Measurements from ENCODE around the gene SH3RF2.

The SH3RF2 gene

DNA sequence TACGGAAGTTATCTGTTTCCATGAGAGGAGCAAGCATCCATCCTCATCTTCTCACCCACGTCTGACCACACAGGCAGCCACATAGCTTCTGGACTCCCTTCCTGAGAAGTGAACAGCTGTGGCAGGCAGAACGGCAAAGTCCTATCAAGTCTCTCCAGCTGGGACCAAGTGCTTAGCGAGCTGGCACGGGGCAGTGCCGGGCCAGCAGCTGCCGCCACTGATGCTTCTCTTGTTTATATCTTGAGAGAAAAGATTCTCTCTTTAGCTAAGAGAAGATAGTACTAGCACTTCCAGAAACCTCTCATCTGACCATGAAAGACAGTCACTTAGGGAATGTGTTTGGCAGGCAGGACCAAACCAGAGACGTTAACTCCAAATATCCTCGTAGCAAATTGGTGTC, 131.8 kb downstream of the SH3RF2 start:
- Histone ChIP-seq H3K4me3 (ENCODE audit: low read depth, low read length) (no peak overlapping the region), H3K27ac (ENCODE audit: low read depth, low read length) (no peak overlapping the region), H3K9me3 (ENCODE audit: control insufficient read depth, insufficient read depth, low read length) (no peaks in the 10 kb centered on the region), H3K4me1 (ENCODE audit: control insufficient read depth, insufficient read depth, low read length) (peaks cover 8% of the 10 kb centered on the region), H3K36me3 (ENCODE audit: control insufficient read depth, insufficient read depth, low read length) (no peaks in the 10 kb centered on the region), H3K9ac (ENCODE audit: low read depth, low read length) (no peak overlapping the region), H3K27me3 (ENCODE audit: control insufficient read depth, insufficient read depth, low read length) (peaks cover 15% of the 10 kb centered on the region)

DNA sequence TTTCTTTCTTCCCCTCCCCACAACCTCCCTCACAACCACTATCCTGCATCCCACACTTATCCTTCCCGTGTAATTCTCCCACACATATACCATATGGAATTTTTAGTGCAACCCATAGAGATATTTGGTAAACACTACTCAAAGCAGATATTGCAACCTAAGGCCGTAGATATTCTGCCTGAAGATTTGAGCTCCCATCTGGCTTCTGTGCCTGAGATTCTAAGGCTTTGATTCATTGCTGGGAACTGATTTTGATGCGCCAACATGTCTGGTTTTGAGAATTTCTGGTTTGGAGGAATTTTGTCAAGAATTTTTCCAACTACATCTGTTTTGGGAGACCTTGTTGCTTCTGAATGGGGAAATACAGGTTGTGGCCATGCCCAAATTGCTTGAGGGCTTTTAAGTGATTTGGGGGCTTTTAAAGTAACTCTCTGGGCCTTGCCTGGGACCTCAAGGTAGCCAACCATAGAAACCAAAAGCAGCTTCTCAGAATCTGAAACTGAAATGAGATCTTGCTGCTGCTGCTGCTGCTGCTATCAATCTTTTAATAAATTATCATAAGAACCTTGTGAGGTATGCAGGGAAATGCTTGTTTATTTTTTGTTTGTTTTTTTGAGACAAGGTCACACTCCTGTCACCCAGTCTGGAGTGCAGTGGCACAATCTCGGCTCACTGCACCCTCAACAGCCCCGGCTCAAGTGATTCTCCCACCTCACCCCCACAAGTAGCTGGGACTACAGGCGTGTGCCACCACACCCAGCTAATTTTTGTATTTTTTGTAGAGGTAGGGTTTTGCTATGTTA, 132.8 kb downstream of the SH3RF2 start:
- H3K27ac ChIP-seq (ENCODE audit: low read depth, low read length): no peak overlapping the region
- H3K4me1 ChIP-seq (ENCODE audit: control insufficient read depth, insufficient read depth, low read length): peaks cover 15% of the 10 kb centered on the region
- H3K4me3 ChIP-seq (ENCODE audit: low read depth, low read length): no peak overlapping the region
- no peaks in the 10 kb centered on the region for H3K36me3 ChIP-seq (ENCODE audit: control insufficient read depth, insufficient read depth, low read length)
- peaks cover 15% of the 10 kb centered on the region for H3K27me3 ChIP-seq (ENCODE audit: control insufficient read depth, insufficient read depth, low read length)
- H3K9me3 ChIP-seq (ENCODE audit: control insufficient read depth, insufficient read depth, low read length): no peaks in the 10 kb centered on the region
- no peak overlapping the region for H3K9ac ChIP-seq (ENCODE audit: low read depth, low read length)

DNA sequence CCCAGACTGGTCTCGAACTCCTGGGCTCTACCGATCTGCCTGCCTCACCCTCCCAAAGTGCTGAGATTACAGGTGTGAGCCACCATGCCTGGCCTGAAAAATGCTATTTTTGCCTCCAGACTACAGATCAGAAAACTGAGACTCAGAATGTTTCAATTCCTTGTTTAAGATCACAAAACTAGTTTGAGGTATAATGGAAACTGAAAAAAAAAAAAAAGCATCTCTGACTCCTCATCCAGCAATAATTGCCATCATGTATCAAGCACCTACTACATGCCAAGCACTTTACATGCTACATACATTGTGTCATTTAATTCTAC, 133.4 kb downstream of the SH3RF2 start:
- no peak overlapping the region for H3K9ac ChIP-seq (ENCODE audit: low read depth, low read length)
- H3K4me1 ChIP-seq (ENCODE audit: control insufficient read depth, insufficient read depth, low read length): peaks cover 21% of the 10 kb centered on the region
- no peaks in the 10 kb centered on the region for H3K36me3 ChIP-seq (ENCODE audit: control insufficient read depth, insufficient read depth, low read length)
- no peaks in the 10 kb centered on the region for H3K9me3 ChIP-seq (ENCODE audit: control insufficient read depth, insufficient read depth, low read length)
- H3K4me3 ChIP-seq (ENCODE audit: low read depth, low read length): no peak overlapping the region
- peaks cover 15% of the 10 kb centered on the region for H3K27me3 ChIP-seq (ENCODE audit: control insufficient read depth, insufficient read depth, low read length)
- no peak overlapping the region for H3K27ac ChIP-seq (ENCODE audit: low read depth, low read length)

DNA sequence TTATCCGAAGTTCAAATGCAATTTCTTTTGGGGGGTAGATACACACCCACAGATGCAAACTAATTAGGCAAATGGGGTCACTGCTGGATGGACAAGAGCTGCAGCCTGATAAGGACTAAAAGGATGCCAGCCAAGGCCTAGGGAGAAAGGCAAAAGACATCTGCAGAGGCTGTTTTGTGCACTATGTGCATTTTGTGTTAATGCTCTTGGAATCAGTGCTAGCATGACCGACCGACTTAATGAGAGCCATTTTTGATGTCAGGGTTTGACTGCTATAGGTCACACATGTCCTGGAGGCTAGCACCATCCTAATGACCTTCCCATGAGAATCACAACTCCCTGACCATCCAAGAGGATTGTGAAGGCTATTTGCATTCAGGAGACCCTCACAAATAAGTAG, 134.4 kb downstream of the SH3RF2 start:
- Histone ChIP-seq H3K27ac (ENCODE audit: low read depth, low read length) (no peak overlapping the region), H3K9ac (ENCODE audit: low read depth, low read length) (no peak overlapping the region), H3K4me1 (ENCODE audit: control insufficient read depth, insufficient read depth, low read length) (peaks cover 30% of the 10 kb centered on the region), H3K27me3 (ENCODE audit: control insufficient read depth, insufficient read depth, low read length) (peaks cover 15% of the 10 kb centered on the region), H3K36me3 (ENCODE audit: control insufficient read depth, insufficient read depth, low read length) (no peaks in the 10 kb centered on the region), H3K4me3 (ENCODE audit: low read depth, low read length) (no peak overlapping the region), H3K9me3 (ENCODE audit: control insufficient read depth, insufficient read depth, low read length) (no peaks in the 10 kb centered on the region)

DNA sequence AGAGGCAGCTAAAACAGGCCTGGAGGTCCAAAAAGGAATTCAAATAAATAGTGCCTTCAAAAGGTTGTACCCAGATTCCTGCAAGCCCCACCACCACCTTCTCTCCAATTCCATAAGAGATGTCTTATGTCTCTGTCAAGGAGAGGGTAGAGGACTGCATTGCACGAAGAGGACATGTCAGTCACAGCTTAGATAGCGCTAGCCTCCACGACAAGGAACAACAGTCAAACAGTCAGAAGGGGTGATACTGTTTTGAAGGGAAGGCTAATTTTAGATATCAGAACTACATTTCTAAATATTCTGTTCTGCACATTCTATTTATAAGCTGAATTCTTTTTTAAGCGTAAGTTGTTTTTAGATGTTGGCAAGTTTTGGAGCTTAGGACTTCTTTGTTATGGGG, 134.8 kb downstream of the SH3RF2 start:
- Histone ChIP-seq H3K36me3 (ENCODE audit: control insufficient read depth, insufficient read depth, low read length) (no peaks in the 10 kb centered on the region), H3K27ac (ENCODE audit: low read depth, low read length) (no peak overlapping the region), H3K4me3 (ENCODE audit: low read depth, low read length) (no peak overlapping the region), H3K4me1 (ENCODE audit: control insufficient read depth, insufficient read depth, low read length) (peaks cover 35% of the 10 kb centered on the region), H3K9ac (ENCODE audit: low read depth, low read length) (no peak overlapping the region), H3K27me3 (ENCODE audit: control insufficient read depth, insufficient read depth, low read length) (peaks cover 15% of the 10 kb centered on the region), H3K9me3 (ENCODE audit: control insufficient read depth, insufficient read depth, low read length) (no peaks in the 10 kb centered on the region)

DNA sequence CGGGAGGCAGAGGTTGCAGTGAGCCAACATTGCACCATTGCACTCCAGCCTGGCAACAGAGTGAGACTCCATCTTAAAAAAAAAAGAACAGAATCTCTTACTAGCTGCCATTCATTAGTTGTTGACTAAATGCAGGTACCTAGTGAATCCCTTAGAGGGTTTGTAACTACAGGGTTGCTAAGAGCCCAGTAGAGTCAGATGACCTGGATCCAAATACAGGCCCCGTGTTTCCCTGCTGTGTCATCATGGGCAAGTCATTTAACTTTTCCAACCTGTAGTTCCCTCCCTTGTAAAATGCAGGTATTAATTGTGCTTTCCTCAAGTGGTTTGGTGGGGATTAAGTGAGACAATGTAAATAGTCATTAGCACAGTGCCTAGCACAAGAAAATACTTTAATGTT, 136.2 kb downstream of the SH3RF2 start:
- H3K4me3 ChIP-seq (ENCODE audit: low read depth, low read length): no peak overlapping the region; the same call in 1 of the 2 replicates
- no peak overlapping the region for H3K9ac ChIP-seq (ENCODE audit: low read depth, low read length)

DNA sequence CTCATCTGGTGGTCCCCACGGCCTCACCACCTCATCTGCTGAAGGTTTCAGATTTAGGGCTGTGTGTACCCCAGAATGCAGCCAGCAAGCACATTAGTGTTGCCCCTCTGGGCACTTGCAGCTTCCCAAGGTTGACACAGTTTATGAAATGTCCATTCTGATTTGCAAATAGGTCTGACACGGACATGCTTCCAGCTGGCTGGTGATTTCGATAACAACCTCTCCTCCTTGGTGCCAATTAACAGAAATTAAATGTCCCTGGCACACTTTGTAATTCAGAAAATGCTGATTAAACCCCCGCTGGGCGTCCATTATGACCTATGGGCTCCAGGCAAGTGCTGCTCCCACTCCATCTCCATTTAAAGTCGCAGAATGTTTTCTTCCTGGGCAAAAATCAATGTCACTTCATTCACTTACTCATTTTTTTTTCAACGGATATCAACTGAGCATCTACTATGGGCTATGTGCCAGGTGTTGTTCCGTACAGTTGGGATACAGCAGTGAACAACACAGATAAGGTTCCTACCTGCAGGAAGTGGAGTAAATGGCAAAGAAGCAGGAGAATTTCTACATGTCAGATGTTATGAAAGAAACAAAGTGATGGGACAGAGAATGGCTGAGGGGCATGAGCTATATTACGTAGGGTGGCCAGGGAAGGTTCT, 137.0 kb downstream of the SH3RF2 start:
- H3K4me1 ChIP-seq (ENCODE audit: control insufficient read depth, insufficient read depth, low read length): peaks cover 52% of the 10 kb centered on the region
- peak overlapping the region; percentile 50 for H3K4me3 ChIP-seq (ENCODE audit: low read depth, low read length)
- H3K9me3 ChIP-seq (ENCODE audit: control insufficient read depth, insufficient read depth, low read length): no peaks in the 10 kb centered on the region
- peak overlapping the region; percentile 66 for H3K27ac ChIP-seq (ENCODE audit: low read depth, low read length)
- H3K9ac ChIP-seq (ENCODE audit: low read depth, low read length): no peak overlapping the region
- peaks cover 15% of the 10 kb centered on the region for H3K27me3 ChIP-seq (ENCODE audit: control insufficient read depth, insufficient read depth, low read length)
- H3K36me3 ChIP-seq (ENCODE audit: control insufficient read depth, insufficient read depth, low read length): no peaks in the 10 kb centered on the region

More for the DNA sequence above, 136.2 kb downstream of the SH3RF2 start:
- H3K36me3 ChIP-seq (ENCODE audit: control insufficient read depth, insufficient read depth, low read length): no peaks in the 10 kb centered on the region
- no peaks in the 10 kb centered on the region for H3K9me3 ChIP-seq (ENCODE audit: control insufficient read depth, insufficient read depth, low read length)
- peak overlapping the region; percentile 66 for H3K27ac ChIP-seq (ENCODE audit: low read depth, low read length)
- peaks cover 45% of the 10 kb centered on the region for H3K4me1 ChIP-seq (ENCODE audit: control insufficient read depth, insufficient read depth, low read length)
- H3K27me3 ChIP-seq (ENCODE audit: control insufficient read depth, insufficient read depth, low read length): peaks cover 15% of the 10 kb centered on the region

DNA sequence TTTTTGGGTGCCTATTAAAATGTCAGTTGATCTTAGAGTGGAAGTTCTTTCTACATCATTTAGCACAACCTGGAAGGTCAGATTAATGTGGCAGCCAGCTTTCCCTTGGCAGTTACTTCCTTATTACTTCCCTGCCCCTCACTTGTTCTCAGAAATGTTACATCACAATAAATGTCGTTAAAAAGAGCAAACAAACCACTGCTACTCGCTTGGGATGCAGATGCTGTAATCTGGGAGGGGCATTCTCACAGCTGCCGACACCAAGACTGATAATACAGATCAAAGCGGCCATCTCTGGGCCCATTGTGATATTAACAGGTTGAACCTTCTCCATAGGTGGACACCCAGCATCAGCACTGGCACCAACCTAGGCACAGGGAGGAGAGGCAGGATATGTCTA, 139.7 kb downstream of the SH3RF2 start:
- no peaks in the 10 kb centered on the region for H3K36me3 ChIP-seq (ENCODE audit: control insufficient read depth, insufficient read depth, low read length)
- peaks cover 69% of the 10 kb centered on the region for H3K4me1 ChIP-seq (ENCODE audit: control insufficient read depth, insufficient read depth, low read length)
- H3K27ac ChIP-seq (ENCODE audit: low read depth, low read length): peak overlapping the region; percentile 57
- H3K4me3 ChIP-seq (ENCODE audit: low read depth, low read length): peak overlapping the region; percentile 36
- no peak overlapping the region for H3K9ac ChIP-seq (ENCODE audit: low read depth, low read length)
- H3K27me3 ChIP-seq (ENCODE audit: control insufficient read depth, insufficient read depth, low read length): peaks cover 13% of the 10 kb centered on the region
- no peaks in the 10 kb centered on the region for H3K9me3 ChIP-seq (ENCODE audit: control insufficient read depth, insufficient read depth, low read length)

DNA sequence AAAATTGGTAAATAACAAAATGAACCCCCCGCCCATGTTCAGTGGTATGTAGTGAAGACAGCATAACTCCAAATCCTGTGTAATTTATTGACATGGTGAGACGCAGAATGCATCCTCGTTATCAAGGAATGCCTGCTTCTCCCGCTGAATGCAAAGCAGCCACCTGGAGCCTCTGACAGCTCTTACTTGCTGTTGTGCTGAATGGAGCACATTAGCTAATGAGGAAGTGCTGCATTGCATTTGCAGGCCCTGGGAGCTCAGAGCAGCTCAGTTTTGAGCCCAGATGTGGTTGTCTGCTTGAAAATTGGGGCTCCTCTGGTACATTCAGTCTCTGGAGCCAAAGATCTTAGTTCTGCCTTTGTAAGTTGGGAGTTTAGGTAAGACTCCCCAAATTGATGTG, 140.1 kb downstream of the SH3RF2 start:
- Histone ChIP-seq H3K9me3 (ENCODE audit: control insufficient read depth, insufficient read depth, low read length) (no peaks in the 10 kb centered on the region), H3K4me1 (ENCODE audit: control insufficient read depth, insufficient read depth, low read length) (peaks cover 69% of the 10 kb centered on the region), H3K27me3 (ENCODE audit: control insufficient read depth, insufficient read depth, low read length) (peaks cover 9% of the 10 kb centered on the region), H3K4me3 (ENCODE audit: low read depth, low read length) (no peak overlapping the region), H3K9ac (ENCODE audit: low read depth, low read length) (no peak overlapping the region), H3K27ac (ENCODE audit: low read depth, low read length) (peak overlapping the region; percentile 57), H3K36me3 (ENCODE audit: control insufficient read depth, insufficient read depth, low read length) (no peaks in the 10 kb centered on the region)

DNA sequence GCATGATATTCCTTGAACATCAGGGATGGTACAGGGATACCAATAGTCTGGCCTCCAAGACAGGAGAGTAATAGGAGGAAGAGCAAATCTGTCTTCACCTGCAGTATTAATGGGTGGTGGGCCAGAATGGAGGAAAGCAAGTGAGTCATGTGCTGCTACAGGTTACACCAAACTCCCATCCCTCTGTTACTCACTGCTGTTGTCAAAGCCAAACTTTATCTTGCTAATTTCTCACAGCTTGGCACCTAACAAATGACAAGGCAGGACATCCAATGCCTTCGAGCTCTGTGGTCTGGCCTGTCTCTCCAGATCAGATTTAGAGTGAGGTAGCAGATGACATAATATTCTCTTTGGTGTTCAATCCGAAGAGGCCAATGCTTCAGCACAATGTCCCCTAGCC, 142.2 kb downstream of the SH3RF2 start:
- H3K9me3 ChIP-seq (ENCODE audit: control insufficient read depth, insufficient read depth, low read length): no peaks in the 10 kb centered on the region
- no peak overlapping the region for H3K4me3 ChIP-seq (ENCODE audit: low read depth, low read length)
- H3K9ac ChIP-seq (ENCODE audit: low read depth, low read length): no peak overlapping the region
- H3K36me3 ChIP-seq (ENCODE audit: control insufficient read depth, insufficient read depth, low read length): no peaks in the 10 kb centered on the region
- H3K27me3 ChIP-seq (ENCODE audit: control insufficient read depth, insufficient read depth, low read length): no peaks in the 10 kb centered on the region
- H3K27ac ChIP-seq (ENCODE audit: low read depth, low read length): peak overlapping the region; percentile 52
- peaks cover 58% of the 10 kb centered on the region for H3K4me1 ChIP-seq (ENCODE audit: control insufficient read depth, insufficient read depth, low read length)

DNA sequence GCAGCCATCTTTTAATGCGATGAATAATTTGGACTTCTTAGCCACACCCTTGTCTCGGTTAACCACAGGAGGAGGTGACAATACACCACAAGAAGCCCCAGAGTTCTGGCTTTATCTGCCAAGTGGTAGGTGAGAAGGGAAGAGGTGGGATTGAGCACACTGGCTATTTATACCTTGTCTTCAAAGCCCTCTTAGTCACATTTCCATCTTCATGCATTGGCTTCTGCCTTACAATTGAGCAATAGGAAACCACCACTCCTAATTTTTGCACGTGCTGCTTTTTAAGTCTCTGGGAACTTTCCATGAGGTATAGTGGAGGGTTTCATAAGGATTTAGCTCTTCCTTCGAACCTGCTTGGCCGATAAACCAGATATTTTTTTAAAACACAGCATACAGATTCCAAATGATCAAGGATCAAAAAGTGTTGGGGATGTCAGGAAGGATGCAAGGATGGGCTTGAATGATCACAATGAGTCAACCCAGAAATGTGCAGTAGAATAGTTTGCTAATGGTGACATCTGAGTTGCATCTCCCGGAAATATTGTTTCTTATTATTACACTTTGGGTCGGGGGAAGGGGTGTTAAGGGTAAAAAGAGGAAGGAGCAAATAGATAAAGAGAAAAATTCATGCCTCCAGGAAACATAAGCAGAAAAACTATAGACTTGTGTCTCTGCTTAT, 143.5 kb downstream of the SH3RF2 start:
- Histone ChIP-seq H3K36me3 (ENCODE audit: control insufficient read depth, insufficient read depth, low read length) (no peaks in the 10 kb centered on the region), H3K9me3 (ENCODE audit: control insufficient read depth, insufficient read depth, low read length) (no peaks in the 10 kb centered on the region), H3K27ac (ENCODE audit: low read depth, low read length) (no peak overlapping the region)

More for the DNA sequence above, 143.5 kb downstream of the SH3RF2 start:
- H3K4me3 ChIP-seq (ENCODE audit: low read depth, low read length): no peak overlapping the region
- H3K27me3 ChIP-seq (ENCODE audit: control insufficient read depth, insufficient read depth, low read length): no peaks in the 10 kb centered on the region
- no peak overlapping the region for H3K9ac ChIP-seq (ENCODE audit: low read depth, low read length)
- peaks cover 47% of the 10 kb centered on the region for H3K4me1 ChIP-seq (ENCODE audit: control insufficient read depth, insufficient read depth, low read length)

Data from HUES48 (cell line).